OCI-LY7 (cell line): ENCODE data around the gene SH2D7. TPM values are rescaled to one million over a fixed set of nuclear protein-coding genes. Genes with fewer than 3 reads are reported as not detected.

Experiments used
- Bru-seq: library from RNA; stranded (reverse); fragments of 400-500 nt; gene quantifications from one replicate; lab custom pipeline; 2021; lab: Mats Ljungman, UMichigan
- BruChase-seq, 2 experiments: library from RNA; stranded (reverse); fragments of 400-500 nt; gene quantifications; one replicate each; lab custom pipeline; 2021; lab: Mats Ljungman, UMichigan
- BruUV-seq: library from RNA; stranded (reverse); fragments of 400-500 nt; replicated peaks from 2 replicates; lab custom pipeline; 2021; lab: Mats Ljungman, UMichigan
- CTCF ChIA-PET: fragments of 300-600 bp; sonication (Branson Sonifier 250); formaldehyde crosslinking; loops from one replicate; lab custom pipeline; 2022; ENCODE audit warnings: antibody characterized with exemption; ENCODE audit not compliant: unreplicated experiment; lab: Charles Lee
- POLR2A ChIA-PET: fragments of 300-600 bp; sonication (Branson Sonifier 250); formaldehyde crosslinking; loops from one replicate; lab custom pipeline; 2022; ENCODE audit warnings: antibody characterized with exemption; lab: Charles Lee
- DNase-seq: peaks from one replicate; pipeline ENCODE4 v3.0.0-alpha.2; 2015; ENCODE audit warnings: low spot score
- H2AFZ ChIP-seq: fragments of 200-600 bp; sonication (generic), shearing (Covaris generic); 2 replicates; pipeline ENCODE4 v1.6.1; 2014; ENCODE audit warnings: mild to moderate bottlenecking, antibody characterized with exemption, low read length, moderate library complexity
- H3K27ac ChIP-seq: fragments of 200-600 bp; sonication (generic); 2 replicates; pipeline ENCODE4 v1.5.1; 2014; ENCODE audit warnings: mixed run types, low read depth, mild to moderate bottlenecking, moderate library complexity, low read length, inconsistent platforms; ENCODE audit not compliant: poor library complexity, severe bottlenecking
- H3K36me3 ChIP-seq: fragments of 200-600 bp; sonication (generic); 2 replicates; pipeline ENCODE4 v1.6.1; 2014; ENCODE audit warnings: mild to moderate bottlenecking, antibody characterized with exemption, low read length, moderate library complexity, mixed read lengths; ENCODE audit not compliant: insufficient read depth
- H3K4me1 ChIP-seq: fragments of 200-600 bp; sonication (generic); 2 replicates; pipeline ENCODE4 v1.5.1; 2014; ENCODE audit warnings: mild to moderate bottlenecking, low read length; ENCODE audit not compliant: insufficient read depth, poor library complexity, severe bottlenecking
- H3K4me2 ChIP-seq: fragments of 200-600 bp; sonication (generic); 2 replicates; pipeline ENCODE4 v1.6.1; 2014; ENCODE audit warnings: mild to moderate bottlenecking, low read length
- H3K4me3 ChIP-seq: fragments of 200-600 bp; sonication (generic); 2 replicates; pipeline ENCODE4 v1.5.1; 2014; ENCODE audit warnings: mild to moderate bottlenecking, low read depth, low read length; ENCODE audit not compliant: poor library complexity, severe bottlenecking
- H3K79me2 ChIP-seq: fragments of 200-600 bp; sonication (generic); 2 replicates; pipeline ENCODE4 v1.6.1; 2016; ENCODE audit warnings: low read depth, mild to moderate bottlenecking, low read length, moderate library complexity, mixed read lengths; ENCODE audit not compliant: insufficient read depth
- H3K9me2 ChIP-seq: fragments of 200-600 bp; sonication (generic); 2 replicates; pipeline ENCODE4 v1.6.1; 2016; ENCODE audit warnings: mild to moderate bottlenecking, low read length, mixed read lengths; ENCODE audit not compliant: insufficient read depth
- H3K9me3 ChIP-seq: fragments of 200-600 bp; sonication (generic); 2 replicates; pipeline ENCODE4 v1.6.1; 2014; ENCODE audit warnings: mild to moderate bottlenecking, mixed run types, low read length, mixed read lengths
- H4K20me1 ChIP-seq: fragments of 200-600 bp; sonication (generic); 2 replicates; pipeline ENCODE4 v1.6.1; 2014; ENCODE audit warnings: mild to moderate bottlenecking, antibody characterized with exemption, low read length, moderate library complexity, mixed read lengths; ENCODE audit not compliant: insufficient read depth
- EZH2phosphoT487 ChIP-seq: fragments of 200-600 bp; sonication (generic); IDR thresholded peaks from 2 replicates; pipeline ENCODE4 v1.6.1; 2018; ENCODE audit warnings: low read depth, borderline replicate concordance, mild to moderate bottlenecking, mixed run types, antibody characterized with exemption, low read length, moderate library complexity, mixed read lengths
- intact Hi-C: fragments of 100-400 bp; cut with micrococcal nuclease; formaldehyde crosslinking; loops from one replicate; pipeline ENCODE4 v1.10.0; 2022; ENCODE audit not compliant: unreplicated experiment
- long read RNA-seq: library from polyadenylated mRNA; stranded (forward); transcript quantifications from one replicate; pipeline ENCODE4 v2.0.0, GENCODE V29; 2022
- total RNA-seq, 2 experiments: library from RNA; depleted of rRNA in 1 of 2; stranded (reverse); fragments of >200 nt in 1 of 2; shearing (Covaris generic) in 1 of 2; gene quantifications; 2 replicates each; pipeline ENCODE4 v1.2.3, GENCODE V29; 2014 to 2022
- TF ChIP-seq, protein P1 (sequence below): fragments of 200-600 bp; sonication (generic); conservative IDR thresholded peaks from 2 replicates; pipeline ENCODE4 v1.5.1; 2014; ENCODE audit warnings: mild to moderate bottlenecking, antibody characterized with exemption, low read length, moderate library complexity, mixed read lengths

The SH2D7 gene
- not detected in 2 replicates for total RNA-seq (2014; rRNA removed; shearing (Covaris generic))
- total RNA-seq (2022) = not detected in 2 replicates
- percentile 5 among the genes with signal in this experiment for Bru-seq, nascent RNA
- percentile 10 among the genes with signal in this experiment for BruChase-seq, experiment 1, labeled RNA remaining after a 6-hour chase
- not detected for BruChase-seq, experiment 2, labeled RNA remaining after a 2-hour chase
- long read RNA-seq = 0 reads

DNA sequence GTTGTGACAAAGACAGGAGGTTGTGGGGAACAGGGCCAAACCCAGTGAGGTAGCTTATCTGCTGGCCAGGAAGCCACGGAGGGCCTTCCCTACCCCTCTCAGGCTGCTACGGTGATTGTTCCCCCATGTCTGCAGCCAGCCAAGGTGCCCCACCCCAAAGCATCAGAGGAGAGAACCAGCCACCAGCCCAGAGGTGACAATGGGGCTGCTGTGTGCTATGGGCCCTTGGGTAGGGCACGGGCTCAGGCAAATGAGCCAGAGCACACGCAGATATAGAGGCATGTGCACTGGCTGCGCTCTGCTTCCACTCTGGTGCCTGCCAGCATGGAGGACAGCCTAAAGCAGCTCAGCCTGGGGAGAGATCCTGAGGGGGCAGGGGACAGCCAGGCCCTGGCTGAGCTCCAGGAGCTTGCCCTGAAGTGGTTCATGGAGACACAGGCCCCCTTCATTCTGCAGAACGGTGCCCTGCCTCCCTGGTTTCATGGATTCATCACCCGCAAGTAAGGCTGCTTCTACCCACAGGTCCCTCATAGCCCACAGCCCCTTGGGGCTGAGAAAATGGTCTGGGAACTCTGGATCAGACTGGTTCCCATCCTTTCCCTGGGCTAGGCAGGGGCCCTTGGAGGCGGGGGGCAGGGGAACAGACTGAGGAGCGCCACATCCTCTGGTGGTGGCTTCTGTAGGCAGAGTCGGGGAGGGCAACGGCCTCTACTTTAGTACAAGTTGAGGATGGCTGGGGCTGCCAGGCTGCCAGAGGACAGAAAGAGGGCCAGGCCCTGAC lies at the start of gene SH2D7:
TSS of gene SH2D7 (plus strand) at position 301 of the 781 bp plus-strand sequence. CDS start at position 325, 24 bp downstream.
- H3K79me2 ChIP-seq = no peaks in the 10 kb centered on the region
- intact Hi-C loops = no loop called here
- no peak within 1 kb of the TSS for H3K27ac ChIP-seq
- TF ChIP-seq EZH2phosphoT487 = no peak
- TF ChIP-seq, protein P1, sequence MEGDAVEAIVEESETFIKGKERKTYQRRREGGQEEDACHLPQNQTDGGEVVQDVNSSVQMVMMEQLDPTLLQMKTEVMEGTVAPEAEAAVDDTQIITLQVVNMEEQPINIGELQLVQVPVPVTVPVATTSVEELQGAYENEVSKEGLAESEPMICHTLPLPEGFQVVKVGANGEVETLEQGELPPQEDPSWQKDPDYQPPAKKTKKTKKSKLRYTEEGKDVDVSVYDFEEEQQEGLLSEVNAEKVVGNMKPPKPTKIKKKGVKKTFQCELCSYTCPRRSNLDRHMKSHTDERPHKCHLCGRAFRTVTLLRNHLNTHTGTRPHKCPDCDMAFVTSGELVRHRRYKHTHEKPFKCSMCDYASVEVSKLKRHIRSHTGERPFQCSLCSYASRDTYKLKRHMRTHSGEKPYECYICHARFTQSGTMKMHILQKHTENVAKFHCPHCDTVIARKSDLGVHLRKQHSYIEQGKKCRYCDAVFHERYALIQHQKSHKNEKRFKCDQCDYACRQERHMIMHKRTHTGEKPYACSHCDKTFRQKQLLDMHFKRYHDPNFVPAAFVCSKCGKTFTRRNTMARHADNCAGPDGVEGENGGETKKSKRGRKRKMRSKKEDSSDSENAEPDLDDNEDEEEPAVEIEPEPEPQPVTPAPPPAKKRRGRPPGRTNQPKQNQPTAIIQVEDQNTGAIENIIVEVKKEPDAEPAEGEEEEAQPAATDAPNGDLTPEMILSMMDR = no peak
- POLR2A ChIA-PET = no interaction called here
- no TSS peak for BruUV-seq
- no peak within 1 kb of the TSS for H2AFZ ChIP-seq
- CTCF ChIA-PET = no interaction called here
- H4K20me1 ChIP-seq = no peaks in the 10 kb centered on the region
- H3K4me3 ChIP-seq = no peak within 1 kb of the TSS
- no peak within 1 kb of the TSS for H3K4me2 ChIP-seq
- peaks cover 11% of the 10 kb centered on the region for H3K4me1 ChIP-seq
- no peaks in the 10 kb centered on the region for H3K9me3 ChIP-seq
- DNase-seq = no peak
- no peaks in the 10 kb centered on the region for H3K9me2 ChIP-seq
- H3K36me3 ChIP-seq = no peaks in the 10 kb centered on the region

DNA sequence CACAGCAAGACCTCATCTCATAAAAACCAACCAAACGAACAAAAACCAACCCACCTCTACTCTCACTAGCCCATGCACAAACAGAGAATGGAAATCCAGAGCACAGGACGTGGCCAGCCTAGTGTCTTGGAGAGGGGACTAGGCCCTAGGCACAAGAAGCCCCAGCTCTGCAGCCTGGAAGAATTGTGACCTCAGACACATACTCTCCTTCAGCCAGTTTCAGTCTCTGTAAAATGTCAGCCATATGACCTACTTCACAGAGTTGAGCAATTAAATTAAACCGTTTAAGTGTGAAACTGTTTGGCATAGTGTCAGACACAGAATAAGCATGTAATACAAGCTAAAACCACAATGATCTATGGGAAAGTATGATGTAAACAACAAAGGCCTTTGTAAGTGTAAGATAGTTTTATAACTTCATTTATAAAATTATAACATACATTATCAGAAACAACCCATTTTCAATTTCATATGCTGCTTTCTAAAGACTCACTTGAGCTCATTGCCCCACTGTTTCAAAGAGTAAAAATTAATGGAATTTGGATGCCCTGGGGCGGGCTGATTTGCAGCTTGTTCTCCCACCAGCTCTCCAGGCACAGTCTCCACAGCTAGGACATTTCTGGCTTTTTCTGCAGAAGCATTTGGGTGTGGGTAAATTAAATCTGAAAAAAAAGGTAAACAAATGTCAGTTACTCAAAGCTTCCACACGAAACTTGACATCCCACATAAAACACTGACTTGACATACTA lies 47.8 kb upstream of the SH2D7 start:
- TF ChIP-seq, protein P1 = no peak
- TF ChIP-seq EZH2phosphoT487 = no peak
- Histone ChIP-seq H2AFZ (no peak overlapping the region), H3K4me2 (no peak overlapping the region), H3K9me3 (no peaks in the 10 kb centered on the region), H3K79me2 (no peaks in the 10 kb centered on the region), H3K27ac (no peak overlapping the region), H3K36me3 (peaks cover 65% of the 10 kb centered on the region), H4K20me1 (peaks cover 5% of the 10 kb centered on the region; the same call in 1 of the 2 replicates), H3K9me2 (no peaks in the 10 kb centered on the region), H3K4me1 (peaks cover 23% of the 10 kb centered on the region), H3K4me3 (no peak overlapping the region)
- intact Hi-C loops = no loop called here
- ChIA-PET CTCF (no interaction called here), POLR2A (no interaction called here)
- no TSS peak for BruUV-seq
- DNase-seq = no peak
